ENCODE measurements around the gene TTL. TPM values are rescaled to one million over a fixed set of nuclear protein-coding genes. Genes with fewer than 3 reads are reported as not detected.
A peak's percentile ranks its signal among the peaks of the same experiment; 100 is the strongest.

Gene TTL
- total and polyA plus RNA-seq, 9 donors: 3.7 to 23.6 (median 18.3) TPM

DNA sequence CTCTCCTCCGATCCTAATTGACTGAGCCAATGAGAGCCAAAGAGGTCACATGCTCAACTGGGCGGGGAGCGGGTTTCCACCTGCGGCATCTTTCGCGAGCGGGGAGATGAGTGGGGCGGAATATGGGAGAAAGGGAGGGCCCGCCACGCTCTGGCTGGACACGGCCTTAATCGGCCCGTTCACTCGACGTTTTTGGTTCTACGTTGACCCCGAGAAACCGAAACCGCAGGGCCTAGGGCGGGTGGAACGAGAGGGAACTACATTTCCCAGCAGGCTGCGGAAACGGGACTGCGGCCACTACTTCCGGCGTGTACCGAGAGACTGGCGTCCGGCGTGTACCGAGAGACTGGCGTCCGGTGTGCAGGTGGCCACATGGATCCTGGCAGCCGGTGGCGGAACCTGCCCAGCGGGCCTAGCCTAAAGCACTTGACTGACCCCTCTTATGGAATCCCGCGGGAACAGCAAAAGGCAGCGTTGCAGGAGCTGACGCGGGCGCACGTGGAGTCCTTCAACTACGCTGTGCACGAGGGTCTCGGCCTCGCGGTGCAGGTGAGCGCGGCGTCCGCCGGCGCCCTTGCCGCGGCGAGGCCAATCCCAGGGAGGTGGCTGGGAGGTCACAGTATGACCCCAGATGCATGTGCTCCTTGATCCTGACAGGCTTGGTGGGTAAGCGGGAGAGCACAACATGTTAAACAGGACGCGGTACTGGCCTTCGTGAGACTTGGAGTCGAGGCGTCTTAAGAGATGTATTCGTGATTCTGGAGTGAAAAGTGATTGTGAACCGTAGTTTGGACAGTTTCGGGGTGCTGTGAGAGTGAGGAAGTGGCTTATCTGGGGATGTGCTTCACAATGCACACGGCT is 60.4 kb downstream of the TTL start, which contains the start of gene POLR1B:
TSS of gene POLR1B (plus strand) at position 343 of the 861 bp plus-strand sequence. CDS start at position 373, 30 bp downstream.
- Histone ChIP-seq H3K9me3 (no peaks in the 10 kb centered on the region), H3K27me3 (no peaks in the 10 kb centered on the region), H3K27ac (peak within 1 kb of the TSS; percentile 86 to 89), H3K36me3 (no peaks in the 10 kb centered on the region), H3K4me3 (peak within 1 kb of the TSS; percentile 70), H3K4me1 (ENCODE audit: insufficient read depth) (peaks cover 10% of the 10 kb centered on the region)
- peak; percentile 33 for TF ChIP-seq POLR2A (IDR thresholded peaks at IDR 0.05)
- TF ChIP-seq, protein P1, sequence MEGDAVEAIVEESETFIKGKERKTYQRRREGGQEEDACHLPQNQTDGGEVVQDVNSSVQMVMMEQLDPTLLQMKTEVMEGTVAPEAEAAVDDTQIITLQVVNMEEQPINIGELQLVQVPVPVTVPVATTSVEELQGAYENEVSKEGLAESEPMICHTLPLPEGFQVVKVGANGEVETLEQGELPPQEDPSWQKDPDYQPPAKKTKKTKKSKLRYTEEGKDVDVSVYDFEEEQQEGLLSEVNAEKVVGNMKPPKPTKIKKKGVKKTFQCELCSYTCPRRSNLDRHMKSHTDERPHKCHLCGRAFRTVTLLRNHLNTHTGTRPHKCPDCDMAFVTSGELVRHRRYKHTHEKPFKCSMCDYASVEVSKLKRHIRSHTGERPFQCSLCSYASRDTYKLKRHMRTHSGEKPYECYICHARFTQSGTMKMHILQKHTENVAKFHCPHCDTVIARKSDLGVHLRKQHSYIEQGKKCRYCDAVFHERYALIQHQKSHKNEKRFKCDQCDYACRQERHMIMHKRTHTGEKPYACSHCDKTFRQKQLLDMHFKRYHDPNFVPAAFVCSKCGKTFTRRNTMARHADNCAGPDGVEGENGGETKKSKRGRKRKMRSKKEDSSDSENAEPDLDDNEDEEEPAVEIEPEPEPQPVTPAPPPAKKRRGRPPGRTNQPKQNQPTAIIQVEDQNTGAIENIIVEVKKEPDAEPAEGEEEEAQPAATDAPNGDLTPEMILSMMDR (IDR thresholded peaks at IDR 0.05): peak in 1 of 3 donors; percentile 4
- no peak for TF ChIP-seq EP300 (IDR thresholded peaks at IDR 0.05)
- 0% methylated on average over 67 of the region's 67 CpGs for WGBS, 3 donors
- intact Hi-C loops (cut with DNase I): loop anchor here in 2 of 4 donors (5.0 to 10.0 kb wide), 2 partner anchors 58 to 60 kb away; partner anchors contain the start of gene TTL (in 2 of the 2)
- peak; percentile 78 to 87 (median 82) for DNase-seq

DNA sequence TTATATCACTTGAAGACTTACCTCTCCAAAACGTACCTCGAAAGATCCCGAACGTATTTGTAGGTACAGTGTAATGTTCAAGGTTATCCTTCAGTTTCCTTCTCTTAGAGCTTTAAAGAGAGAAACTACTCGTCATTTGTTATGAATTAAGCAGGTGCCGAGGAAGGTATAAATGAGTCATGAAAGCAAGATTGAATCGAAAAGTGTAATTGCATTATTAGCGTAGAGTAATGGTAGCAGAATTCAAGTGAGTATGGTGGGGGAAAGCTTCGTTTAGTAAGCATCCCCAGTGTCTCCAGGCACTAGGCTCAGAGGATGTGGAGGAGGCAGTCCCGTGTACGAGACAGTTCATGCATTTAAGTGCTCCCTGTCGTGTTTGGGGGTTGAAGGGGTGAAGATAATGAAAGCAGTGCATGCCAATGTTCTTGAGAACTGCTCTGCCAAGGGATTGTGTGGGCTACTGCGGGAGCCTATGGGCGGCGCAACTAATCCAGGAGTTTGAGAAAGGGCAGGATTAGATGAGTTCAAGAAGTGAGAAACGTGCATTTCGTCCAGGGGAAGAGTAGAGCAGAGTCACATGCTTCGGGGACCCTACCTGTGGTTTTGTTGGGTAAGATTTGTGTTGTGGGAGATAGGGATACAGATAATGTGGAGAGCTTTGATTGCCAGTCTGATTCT is 61.2 kb downstream of the TTL start:
- H3K27ac ChIP-seq: no peak overlapping the region
- peak overlapping the region; percentile 70 for H3K4me3 ChIP-seq
- WGBS, 3 donors: 5 to 6% (median 5%) methylated on average over 18 of the region's 18 CpGs
- no peaks in the 10 kb centered on the region for H3K27me3 ChIP-seq
- DNase-seq: no peak
- H3K36me3 ChIP-seq: no peaks in the 10 kb centered on the region
- no peaks in the 10 kb centered on the region for H3K9me3 ChIP-seq
- no peak for TF ChIP-seq POLR2A (IDR thresholded peaks at IDR 0.05)
- TF ChIP-seq, protein P1 (IDR thresholded peaks at IDR 0.05): no peak
- TF ChIP-seq EP300 (IDR thresholded peaks at IDR 0.05): no peak
- intact Hi-C loops (cut with DNase I): loop anchor here in 2 of 4 donors (5.0 to 10.0 kb wide), 2 partner anchors 58 to 61 kb away; partner anchors contain the start of gene TTL (in 2 of the 2)
- peaks cover 10% of the 10 kb centered on the region for H3K4me1 ChIP-seq (ENCODE audit: insufficient read depth)

GRCh38 chr2:112547333-112547732 is 65.4 kb downstream of the TTL start:
- 92 to 94% (median 93%) methylated on average over 4 of the region's 4 CpGs for WGBS, 3 donors
- Histone ChIP-seq H3K27ac (no peak overlapping the region), H3K36me3 (no peaks in the 10 kb centered on the region), H3K4me1 (ENCODE audit: insufficient read depth) (peaks cover 7% of the 10 kb centered on the region), H3K4me3 (no peak overlapping the region), H3K9me3 (no peaks in the 10 kb centered on the region), H3K27me3 (no peaks in the 10 kb centered on the region)
- TF ChIP-seq, protein P1 (IDR thresholded peaks at IDR 0.05): no peak
- no peak for TF ChIP-seq POLR2A (IDR thresholded peaks at IDR 0.05)
- TF ChIP-seq EP300 (IDR thresholded peaks at IDR 0.05): no peak
- no peak for DNase-seq
- intact Hi-C loops (cut with DNase I): loop anchor here in 1 of 4 donors (10.0 kb wide), 1 partner anchor 63 kb away; the partner anchor contains the start of gene TTL

DNA sequence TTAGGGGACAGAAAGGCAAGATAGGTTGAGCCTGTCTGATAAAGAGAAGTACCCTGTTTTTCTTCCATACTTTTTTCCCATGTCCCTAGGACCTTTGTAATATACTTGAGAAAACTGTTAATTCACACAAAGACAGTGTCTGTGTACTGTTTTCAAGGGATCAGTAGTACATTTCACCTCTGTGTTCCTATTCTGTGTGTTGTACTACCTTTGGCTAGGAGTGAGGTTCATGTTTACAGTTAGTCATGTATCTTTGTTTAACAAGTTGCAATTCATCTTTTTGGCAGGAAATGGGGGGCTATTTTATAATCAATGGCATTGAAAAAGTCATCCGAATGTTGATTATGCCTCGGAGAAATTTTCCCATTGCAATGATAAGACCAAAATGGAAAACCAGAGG is 67.0 kb downstream of the TTL start:
- no peaks in the 10 kb centered on the region for H3K4me1 ChIP-seq (ENCODE audit: insufficient read depth)
- intact Hi-C loops (cut with DNase I): loop anchor here in 1 of 4 donors (10.0 kb wide), 1 partner anchor 64 kb away; the partner anchor contains the start of gene TTL
- no peaks in the 10 kb centered on the region for H3K9me3 ChIP-seq
- no peaks in the 10 kb centered on the region for H3K27me3 ChIP-seq
- DNase-seq: no peak
- no peak overlapping the region for H3K27ac ChIP-seq
- H3K4me3 ChIP-seq: no peak overlapping the region
- 92 to 98% (median 98%) methylated on average over 2 of the region's 2 CpGs for WGBS, 3 donors
- no peaks in the 10 kb centered on the region for H3K36me3 ChIP-seq
- no peak for TF ChIP-seq POLR2A (IDR thresholded peaks at IDR 0.05)
- TF ChIP-seq, protein P1 (IDR thresholded peaks at IDR 0.05): no peak

Data from ovary (tissue), 9 donors.